Stimulated activated CD8-positive, alpha-beta memory T cell treated with anti-CD3 and anti-CD28 coated beads, Interleukin-12 subunit alpha, Interleukin-12 subunit beta, amount 100 ng/mL, for 24 hours (primary cell): Measurements from ENCODE around the gene GALNT16.
A peak's percentile ranks its signal among the peaks of the same experiment; 100 is the strongest.
"Not testable (repeated sequence)": the region's sequence is repeated elsewhere in the genome, so short reads cannot be mapped to it uniquely, and the experiment has no call there.

ENCODE experiments used
- DNase-seq: peaks from one replicate; pipeline ENCODE4 v3.0.0-alpha.2; 2020; ENCODE audit errors: extremely low read depth

Gene GALNT16

GRCh38 chr14:69363964-69364363 lies 104.0 kb downstream of the GALNT16 start:
- no peak for DNase-seq

- DNase-seq = no peak
Observed at GRCh38 chr14:69364378-69364777, 104.4 kb downstream of the GALNT16 start.

- no peak for DNase-seq
Observed at GRCh38 chr14:69366069-69366468, 106.1 kb downstream of the GALNT16 start.

DNA sequence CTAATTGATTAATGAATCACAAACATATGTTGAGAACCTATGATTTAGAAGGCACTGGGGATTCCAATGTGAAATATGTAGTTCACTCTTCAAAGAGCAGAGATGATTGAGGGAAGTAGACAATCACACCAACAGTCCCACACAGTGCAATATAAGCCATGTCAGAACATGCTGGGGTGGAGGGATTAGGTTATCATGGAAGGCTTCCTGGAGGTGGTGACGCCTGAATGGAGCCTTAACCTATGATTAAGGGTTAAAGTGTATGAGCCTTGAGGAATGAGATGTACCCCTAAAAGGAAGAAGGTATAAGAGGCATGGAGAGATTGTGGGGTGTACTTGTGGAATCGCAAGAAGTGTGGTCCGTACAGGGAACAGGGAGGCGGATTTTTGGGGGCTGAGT lies 106.8 kb downstream of the GALNT16 start:
- no peak for DNase-seq

GRCh38 chr14:69368381-69368780 lies 108.4 kb downstream of the GALNT16 start:
- no peak for DNase-seq

DNA sequence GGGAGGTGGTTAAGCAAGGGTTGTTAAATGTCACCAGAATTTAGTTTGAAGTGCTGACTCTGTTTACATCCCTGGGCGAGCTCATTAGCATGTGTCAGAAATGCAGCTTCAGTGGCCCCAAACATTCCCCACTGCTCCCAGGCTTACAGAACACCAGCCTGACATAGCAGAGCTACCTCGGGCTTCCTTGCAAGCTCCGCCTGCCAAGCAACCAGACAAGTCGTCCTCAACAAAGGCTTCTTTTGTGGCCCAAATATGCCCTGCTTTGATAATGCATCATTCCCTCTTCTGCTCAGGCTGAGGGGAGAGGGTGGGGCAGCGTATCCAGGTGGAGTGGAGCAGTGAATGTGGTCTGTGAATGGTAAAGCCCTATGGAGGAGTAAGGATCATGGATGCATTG lies 110.1 kb downstream of the GALNT16 start:
- no peak for DNase-seq

DNA sequence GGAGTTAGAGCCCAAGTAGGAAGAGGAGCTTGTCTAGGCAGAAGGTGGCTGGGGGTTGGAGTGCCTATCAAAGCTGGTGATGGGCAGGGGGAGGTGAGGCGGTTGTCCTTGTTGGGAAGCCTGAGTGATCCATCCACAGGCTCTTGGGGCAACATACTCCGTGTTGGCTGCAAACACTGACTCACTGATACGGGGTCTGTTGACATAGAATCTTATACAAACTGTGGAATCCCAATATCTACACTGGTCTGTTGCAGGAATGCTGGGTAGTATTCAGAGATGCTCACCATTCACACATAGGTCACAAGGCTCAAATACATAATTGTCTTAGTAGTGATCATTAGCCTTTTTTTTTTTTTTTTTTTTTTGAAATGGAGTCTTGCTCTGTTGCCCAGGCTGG lies 112.2 kb downstream of the GALNT16 start:
- no peak for DNase-seq

DNA sequence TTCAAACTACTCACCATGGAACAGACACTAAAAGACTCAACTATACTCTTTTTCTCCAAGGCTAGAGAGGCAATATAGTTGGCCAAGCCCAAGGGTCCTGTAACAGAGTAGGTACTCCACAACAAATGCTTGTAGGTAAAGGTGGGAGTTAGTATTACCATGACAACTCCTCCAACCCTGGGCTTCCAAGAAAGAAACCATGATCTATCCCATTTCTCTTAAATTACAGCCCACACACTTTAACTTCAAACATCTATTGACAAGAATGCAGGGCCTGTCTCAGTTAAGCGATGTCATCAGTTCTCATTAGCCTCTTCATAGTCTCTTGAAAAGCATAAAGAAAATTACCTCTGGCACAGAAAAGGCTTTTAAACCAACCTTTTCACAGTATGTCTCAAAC lies 113.1 kb downstream of the GALNT16 start:
- no peak for DNase-seq

- no peak for DNase-seq
Observed at GRCh38 chr14:69374235-69374634, 114.3 kb downstream of the GALNT16 start.

DNA sequence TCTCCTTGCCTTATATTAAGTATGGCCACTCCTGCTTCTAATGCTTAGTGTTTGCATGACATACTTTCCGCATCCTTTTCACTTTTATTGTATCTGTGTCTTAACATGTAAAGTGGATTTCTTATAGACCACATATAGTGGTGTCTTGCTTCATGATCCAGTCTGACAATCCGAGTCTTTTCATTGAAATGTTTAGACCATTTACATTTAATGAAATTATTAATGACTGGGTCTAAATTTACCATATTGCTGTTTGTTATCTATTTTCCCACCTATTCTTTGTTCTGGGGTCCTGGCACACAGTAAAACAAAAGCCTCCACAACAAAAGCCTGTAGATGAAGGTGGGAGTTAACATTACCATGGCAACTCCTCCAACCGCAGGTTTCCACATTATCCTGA lies 115.2 kb downstream of the GALNT16 start:
- DNase-seq = no peak

GRCh38 chr14:69375722-69376121 lies 115.8 kb downstream of the GALNT16 start:
- DNase-seq = no peak

GRCh38 chr14:69376439-69376838 lies 116.5 kb downstream of the GALNT16 start:
- no peak for DNase-seq

DNA sequence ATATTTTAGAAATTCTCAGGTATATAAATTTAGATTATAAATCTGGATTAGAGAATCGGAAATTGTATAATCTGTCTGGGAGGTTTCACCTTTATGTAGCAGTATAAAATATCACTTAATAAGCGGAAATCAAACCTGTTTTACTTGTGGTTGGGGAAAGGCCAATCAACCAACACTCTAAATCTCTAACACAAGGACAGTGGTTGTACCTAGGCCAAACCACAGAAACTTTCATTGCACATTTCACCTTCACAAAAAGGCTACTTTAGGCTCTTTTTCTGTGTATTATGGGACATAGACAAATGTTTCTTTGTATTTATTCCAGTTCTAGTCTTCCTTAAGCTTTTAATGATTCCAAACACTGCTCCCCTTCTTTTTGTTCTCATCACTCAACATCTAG lies 118.3 kb downstream of the GALNT16 start:
- DNase-seq = no peak

DNA sequence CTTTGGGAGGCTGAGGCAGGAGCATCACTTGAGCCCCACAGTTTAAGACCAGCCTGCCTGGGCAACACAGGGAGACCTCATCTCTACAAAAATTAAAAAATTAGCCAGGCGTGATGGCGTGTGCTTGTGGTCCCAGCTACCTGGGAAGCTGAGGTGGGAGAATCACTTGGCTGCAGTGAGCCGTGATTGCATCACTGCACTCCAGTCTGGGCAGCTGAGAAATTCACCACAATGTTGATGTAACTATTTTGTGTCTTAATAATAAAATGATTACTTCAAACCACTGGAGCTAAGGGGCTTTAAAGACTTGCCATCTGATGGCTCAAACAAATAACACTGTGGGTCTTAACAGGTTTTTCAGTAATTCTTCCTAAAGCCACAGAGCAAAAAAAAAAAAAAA lies 127.4 kb downstream of the GALNT16 start:
- no peak for DNase-seq

DNA sequence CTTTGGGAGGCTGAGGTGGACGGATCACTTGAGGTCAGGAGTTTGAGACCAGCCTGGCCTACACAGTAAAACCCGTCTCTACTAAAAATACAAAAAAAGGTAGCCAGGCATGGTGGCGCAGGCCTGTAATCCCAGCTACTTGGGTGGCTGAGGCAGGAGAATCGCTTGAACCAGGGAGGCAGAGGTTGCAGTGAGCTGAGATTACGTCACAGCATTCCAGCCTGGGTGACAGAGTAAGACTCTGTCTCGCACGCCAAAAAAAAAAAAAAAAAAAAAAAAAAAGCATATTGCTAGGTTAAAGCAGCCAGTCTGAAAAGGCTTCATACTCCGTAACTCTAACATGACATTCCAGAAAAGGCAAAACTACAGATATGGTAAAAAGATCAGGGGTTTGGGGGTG lies 131.4 kb downstream of the GALNT16 start:
- DNase-seq = not testable (repeated sequence)

DNA sequence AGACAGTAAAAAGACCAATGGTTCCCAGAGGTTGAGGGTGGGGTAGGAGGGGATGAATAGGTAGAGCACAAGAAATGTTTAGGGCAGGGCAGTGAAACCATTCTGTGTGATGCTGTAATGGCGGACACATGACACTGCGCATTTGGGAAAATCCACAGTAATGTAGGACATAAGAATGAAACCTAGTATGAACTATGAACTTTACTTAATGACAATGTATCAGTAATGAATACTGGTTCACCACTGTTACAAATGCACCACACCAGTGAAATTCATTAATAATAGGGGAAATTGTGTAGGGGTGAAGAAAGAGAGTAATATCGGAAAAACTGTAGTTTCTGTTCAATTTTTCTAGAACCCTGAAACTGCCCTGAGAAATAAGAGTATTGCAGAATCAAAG lies 132.5 kb downstream of the GALNT16 start:
- no peak for DNase-seq

DNA sequence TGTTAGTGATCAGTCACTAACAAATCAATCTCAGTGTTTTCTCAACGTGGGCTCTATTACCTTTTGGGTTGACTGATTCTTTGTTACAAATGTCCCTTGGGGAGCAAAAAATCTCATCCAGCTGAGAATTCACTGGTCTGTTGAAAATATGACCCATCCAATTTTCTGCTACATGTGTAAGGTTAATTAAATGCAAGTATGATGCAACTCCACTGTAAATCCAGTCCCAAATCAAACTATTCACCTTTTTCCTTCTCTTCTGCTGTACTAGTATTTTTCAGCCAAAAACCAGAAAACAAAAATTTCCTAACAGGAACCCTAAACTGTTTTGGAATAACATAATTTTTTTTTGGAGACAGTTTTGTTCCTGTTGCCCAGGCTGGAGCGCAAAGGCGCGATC lies 136.0 kb downstream of the GALNT16 start:
- no peak for DNase-seq

- peak; percentile 79 for DNase-seq
Observed at GRCh38 chr14:69398053-69398817, 138.3 kb downstream of the GALNT16 start, which contains the start of the genes ERH and SLC39A9. ERH (minus strand) TSS chr14:69398299; CDS start chr14:69398233, 66 bp downstream. SLC39A9 (plus strand) TSS chr14:69398692; CDS start chr14:69399370, 678 bp downstream.

- peak; percentile 23 for DNase-seq
Observed at GRCh38 chr14:69398818-69399210, 138.9 kb downstream of the GALNT16 start.

GRCh38 chr14:69399750-69400149 lies 139.8 kb downstream of the GALNT16 start:
- DNase-seq = no peak

GRCh38 chr14:69400154-69400553 lies 140.2 kb downstream of the GALNT16 start:
- no peak for DNase-seq

DNA sequence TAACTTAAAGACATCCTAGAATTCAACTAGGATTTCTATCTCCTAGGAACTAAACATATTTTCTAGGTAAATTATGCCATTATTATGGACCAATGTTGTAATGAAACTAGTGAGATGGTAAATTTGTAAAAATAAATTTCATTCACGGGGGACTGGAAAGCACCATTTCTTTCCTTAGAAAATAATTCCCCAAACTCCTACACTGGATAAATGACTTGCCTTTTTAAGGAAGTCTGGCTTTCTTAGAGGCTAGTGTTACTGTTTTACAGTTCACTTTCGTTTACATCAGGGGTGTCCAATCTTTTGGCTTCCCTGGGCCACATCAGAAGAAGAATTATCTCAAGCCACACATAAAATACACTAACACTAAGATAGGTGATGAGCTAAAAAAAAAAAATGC lies 141.9 kb downstream of the GALNT16 start:
- DNase-seq = no peak

DNA sequence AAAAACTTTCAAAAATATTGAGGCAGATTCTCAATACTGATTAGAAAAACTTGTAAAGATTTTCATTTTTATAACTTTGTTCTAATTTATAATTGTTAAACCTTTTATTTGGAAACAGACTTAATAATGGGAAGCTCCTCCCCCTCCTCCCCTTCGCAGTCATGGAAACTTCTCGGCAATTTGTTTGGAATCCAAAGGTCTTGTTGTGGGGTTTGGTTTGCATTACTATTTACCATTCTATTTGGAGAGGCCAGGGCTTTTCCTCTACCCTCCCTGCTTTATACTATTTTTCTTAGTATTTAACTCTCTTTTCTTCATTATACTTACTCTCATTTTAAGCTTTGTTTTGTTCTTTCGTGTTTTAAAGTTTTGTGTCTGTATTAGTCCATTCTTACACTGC lies 144.5 kb downstream of the GALNT16 start:
- DNase-seq = no peak

DNA sequence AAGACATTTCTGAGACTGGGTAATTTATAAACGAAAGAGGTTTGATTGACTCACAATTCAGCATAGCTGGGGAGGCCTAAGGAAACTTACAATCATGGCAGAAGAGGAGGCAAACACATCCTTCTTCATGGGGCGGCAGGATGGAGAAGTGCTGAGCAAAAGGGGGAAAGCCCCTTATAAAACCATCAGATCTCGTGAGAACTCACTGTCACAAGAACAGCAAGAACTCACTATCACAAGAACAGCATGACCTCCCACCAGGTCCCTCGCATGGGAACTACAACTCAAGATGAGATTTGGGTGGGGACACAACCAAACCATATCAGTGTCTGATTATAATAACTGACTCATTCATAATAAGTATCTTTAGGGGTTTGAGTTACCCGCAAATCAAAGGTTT lies 144.9 kb downstream of the GALNT16 start:
- DNase-seq = no peak
